Skeletal muscle satellite cell (primary cell): ENCODE measurements around the gene LMO7.
A peak's percentile ranks its signal among the peaks of the same experiment; 100 is the strongest.

ENCODE experiments used
- H3K27me3 ChIP-seq: 2 replicates; pipeline ENCODE4 v1.7.0; 2013; ENCODE audit warnings: low read length; ENCODE audit not compliant: control insufficient read depth, insufficient read depth
- H3K36me3 ChIP-seq: 2 replicates; pipeline ENCODE4 v1.7.0; 2013; ENCODE audit warnings: mild to moderate bottlenecking, control low read depth, low read length; ENCODE audit not compliant: insufficient read depth
- H3K4me1 ChIP-seq: 2 replicates; pipeline ENCODE4 v1.7.0; 2013; ENCODE audit warnings: low read length; ENCODE audit not compliant: control insufficient read depth, insufficient read depth
- H3K4me2 ChIP-seq: 2 replicates; pipeline ENCODE4 v1.7.0; 2013; ENCODE audit warnings: mild to moderate bottlenecking, low read length
- H3K4me3 ChIP-seq: 2 replicates; pipeline ENCODE4 v1.7.0; 2013; ENCODE audit warnings: low read length
- H3K9ac ChIP-seq: 2 replicates; pipeline ENCODE4 v1.7.0; 2013; ENCODE audit warnings: mild to moderate bottlenecking, low read depth, low read length, moderate library complexity
- H3K9me3 ChIP-seq: replicated peaks from 2 replicates; pipeline ENCODE4 v1.7.0; 2013; ENCODE audit warnings: mild to moderate bottlenecking, control low read depth, low read length

The LMO7 gene

GRCh38 chr13:75811361-75811760, 175.2 kb downstream of the LMO7 start:
- Histone ChIP-seq H3K9ac (no peak overlapping the region), H3K27me3 (no peaks in the 10 kb centered on the region), H3K4me3 (no peak overlapping the region), H3K4me1 (peaks cover 20% of the 10 kb centered on the region), H3K36me3 (peaks cover 68% of the 10 kb centered on the region), H3K9me3 (no peaks in the 10 kb centered on the region), H3K4me2 (no peak overlapping the region)

GRCh38 chr13:75811841-75812240, 175.7 kb downstream of the LMO7 start:
- Histone ChIP-seq H3K4me3 (no peak overlapping the region), H3K9ac (no peak overlapping the region), H3K27me3 (no peaks in the 10 kb centered on the region), H3K36me3 (peaks cover 64% of the 10 kb centered on the region), H3K4me2 (no peak overlapping the region), H3K9me3 (no peaks in the 10 kb centered on the region), H3K4me1 (peaks cover 20% of the 10 kb centered on the region)

- Histone ChIP-seq H3K27me3 (no peaks in the 10 kb centered on the region), H3K36me3 (peaks cover 64% of the 10 kb centered on the region), H3K9ac (no peak overlapping the region), H3K4me3 (no peak overlapping the region), H3K9me3 (no peaks in the 10 kb centered on the region), H3K4me1 (peaks cover 20% of the 10 kb centered on the region), H3K4me2 (no peak overlapping the region)
Observed at GRCh38 chr13:75812751-75813181, 176.6 kb downstream of the LMO7 start.

- H3K27me3 ChIP-seq: no peaks in the 10 kb centered on the region
- no peak overlapping the region for H3K4me2 ChIP-seq
- peaks cover 64% of the 10 kb centered on the region for H3K36me3 ChIP-seq
- H3K9me3 ChIP-seq: no peaks in the 10 kb centered on the region
- H3K4me1 ChIP-seq: peaks cover 20% of the 10 kb centered on the region
- H3K4me3 ChIP-seq: no peak overlapping the region
- no peak overlapping the region for H3K9ac ChIP-seq
Observed at GRCh38 chr13:75813323-75813722, 177.2 kb downstream of the LMO7 start.

GRCh38 chr13:75818179-75818967, 182.2 kb downstream of the LMO7 start:
- no peak overlapping the region for H3K4me3 ChIP-seq
- no peaks in the 10 kb centered on the region for H3K4me1 ChIP-seq
- no peak overlapping the region for H3K4me2 ChIP-seq
- H3K27me3 ChIP-seq: no peaks in the 10 kb centered on the region
- H3K9me3 ChIP-seq: no peaks in the 10 kb centered on the region
- H3K9ac ChIP-seq: no peak overlapping the region
- peaks cover 74% of the 10 kb centered on the region for H3K36me3 ChIP-seq

- Histone ChIP-seq H3K4me2 (no peak overlapping the region), H3K4me1 (no peaks in the 10 kb centered on the region), H3K36me3 (peaks cover 77% of the 10 kb centered on the region), H3K27me3 (no peaks in the 10 kb centered on the region), H3K4me3 (no peak overlapping the region), H3K9me3 (no peaks in the 10 kb centered on the region), H3K9ac (no peak overlapping the region)
Observed at GRCh38 chr13:75818968-75819225, 182.8 kb downstream of the LMO7 start.

- H3K9ac ChIP-seq: no peak overlapping the region
- H3K4me3 ChIP-seq: no peak overlapping the region
- peaks cover 87% of the 10 kb centered on the region for H3K36me3 ChIP-seq
- no peaks in the 10 kb centered on the region for H3K9me3 ChIP-seq
- H3K27me3 ChIP-seq: no peaks in the 10 kb centered on the region
- no peak overlapping the region for H3K4me2 ChIP-seq
- H3K4me1 ChIP-seq: peaks cover 6% of the 10 kb centered on the region
Observed at GRCh38 chr13:75825161-75825560, 189.0 kb downstream of the LMO7 start.

GRCh38 chr13:75825594-75825993, 189.5 kb downstream of the LMO7 start:
- Histone ChIP-seq H3K27me3 (no peaks in the 10 kb centered on the region), H3K4me2 (no peak overlapping the region), H3K9me3 (no peaks in the 10 kb centered on the region), H3K4me3 (no peak overlapping the region), H3K36me3 (peaks cover 90% of the 10 kb centered on the region), H3K4me1 (peaks cover 11% of the 10 kb centered on the region), H3K9ac (no peak overlapping the region)

- no peaks in the 10 kb centered on the region for H3K9me3 ChIP-seq
- H3K36me3 ChIP-seq: peaks cover 87% of the 10 kb centered on the region
- no peak overlapping the region for H3K4me3 ChIP-seq
- no peak overlapping the region for H3K9ac ChIP-seq
- H3K4me1 ChIP-seq: peaks cover 17% of the 10 kb centered on the region
- no peak overlapping the region for H3K4me2 ChIP-seq
- no peaks in the 10 kb centered on the region for H3K27me3 ChIP-seq
Observed at GRCh38 chr13:75826391-75826790, 190.3 kb downstream of the LMO7 start.

GRCh38 chr13:75829830-75830229, 193.7 kb downstream of the LMO7 start:
- no peak overlapping the region for H3K4me2 ChIP-seq
- no peaks in the 10 kb centered on the region for H3K27me3 ChIP-seq
- peaks cover 89% of the 10 kb centered on the region for H3K36me3 ChIP-seq
- no peaks in the 10 kb centered on the region for H3K9me3 ChIP-seq
- no peak overlapping the region for H3K4me3 ChIP-seq
- H3K4me1 ChIP-seq: peaks cover 20% of the 10 kb centered on the region
- no peak overlapping the region for H3K9ac ChIP-seq

GRCh38 chr13:75830842-75831241, 194.7 kb downstream of the LMO7 start:
- Histone ChIP-seq H3K4me1 (peaks cover 20% of the 10 kb centered on the region), H3K4me2 (peak overlapping the region; percentile 12), H3K9ac (no peak overlapping the region), H3K9me3 (no peaks in the 10 kb centered on the region), H3K36me3 (peaks cover 88% of the 10 kb centered on the region), H3K4me3 (no peak overlapping the region), H3K27me3 (no peaks in the 10 kb centered on the region)

- Histone ChIP-seq H3K9me3 (no peaks in the 10 kb centered on the region), H3K4me2 (no peak overlapping the region), H3K27me3 (no peaks in the 10 kb centered on the region), H3K4me3 (no peak overlapping the region), H3K9ac (no peak overlapping the region), H3K36me3 (peaks cover 90% of the 10 kb centered on the region), H3K4me1 (peaks cover 20% of the 10 kb centered on the region)
Observed at GRCh38 chr13:75831389-75831788, 195.3 kb downstream of the LMO7 start.
